Thoracic aorta (tissue), 2 donors: ENCODE results near the gene DCAF15. TPM values are rescaled to one million over a fixed set of nuclear protein-coding genes. Genes with fewer than 3 reads are reported as not detected.
"Not testable (repeated sequence)": the region's sequence is repeated elsewhere in the genome, so short reads cannot be mapped to it uniquely, and the experiment has no call there.

Source experiments
- ATAC-seq: fragments of 150-250 bp; one replicate; pipeline ENCODE4 v1.8.0; 2017; ENCODE audit warnings: low read depth; ENCODE audit not compliant: insufficient number of reproducible peaks, low FRiP score
- DNase-seq: peaks from one replicate; pipeline ENCODE4 v3.0.0-alpha.2; 2020; ENCODE audit warnings: low spot score
- H3K27ac ChIP-seq, 2 donors: fragments of 200-600 bp; sonication (generic); 1 replicate in 1 of 2; 2 replicates in 1 of 2; pipeline ENCODE4 v1.5.1; 2016; ENCODE audit warnings: mild to moderate bottlenecking in 2 of 2, moderate library complexity in 2 of 2
- H3K27me3 ChIP-seq: fragments of 200-600 bp; sonication (generic); replicated peaks from 2 replicates; pipeline ENCODE4 v1.6.0; 2016; ENCODE audit warnings: mild to moderate bottlenecking; ENCODE audit not compliant: insufficient read depth
- H3K36me3 ChIP-seq: fragments of 200-600 bp; sonication (generic); one replicate; pipeline ENCODE4 v1.5.1; 2016
- H3K4me1 ChIP-seq, 2 donors: fragments of 200-600 bp; sonication (generic); 1 replicate in 1 of 2; 2 replicates in 1 of 2; pipeline versions ENCODE4 v1.5.1 to v1.6.0; 2016; ENCODE audit warnings: low read depth in 2 of 2, mild to moderate bottlenecking in 1 of 2; ENCODE audit not compliant: control insufficient read depth in 1 of 2
- H3K4me3 ChIP-seq: fragments of 200-600 bp; sonication (generic); 2 replicates; pipeline ENCODE4 v1.5.1; 2016; ENCODE audit warnings: mild to moderate bottlenecking
- H3K9me3 ChIP-seq: fragments of 200-600 bp; sonication (generic); 2 replicates; pipeline ENCODE4 v1.5.1; 2016
- total RNA-seq, 2 donors: library from RNA; depleted of rRNA; stranded (reverse); fragments of >200 nt; gene quantifications; one replicate each; pipeline versions ENCODE4 v1.1.0 to v1.2.3, GENCODE V29; 2016
- TF ChIP-seq, protein P1 (sequence below): fragments of 200-600 bp; sonication (generic); IDR thresholded peaks from one replicate; pipeline ENCODE4 v1.5.1; 2019; ENCODE audit warnings: antibody characterized with exemption

DCAF15 gene
- total RNA-seq, 2 donors from 2014 or later, result 12.6 to 31.4 TPM

DNA sequence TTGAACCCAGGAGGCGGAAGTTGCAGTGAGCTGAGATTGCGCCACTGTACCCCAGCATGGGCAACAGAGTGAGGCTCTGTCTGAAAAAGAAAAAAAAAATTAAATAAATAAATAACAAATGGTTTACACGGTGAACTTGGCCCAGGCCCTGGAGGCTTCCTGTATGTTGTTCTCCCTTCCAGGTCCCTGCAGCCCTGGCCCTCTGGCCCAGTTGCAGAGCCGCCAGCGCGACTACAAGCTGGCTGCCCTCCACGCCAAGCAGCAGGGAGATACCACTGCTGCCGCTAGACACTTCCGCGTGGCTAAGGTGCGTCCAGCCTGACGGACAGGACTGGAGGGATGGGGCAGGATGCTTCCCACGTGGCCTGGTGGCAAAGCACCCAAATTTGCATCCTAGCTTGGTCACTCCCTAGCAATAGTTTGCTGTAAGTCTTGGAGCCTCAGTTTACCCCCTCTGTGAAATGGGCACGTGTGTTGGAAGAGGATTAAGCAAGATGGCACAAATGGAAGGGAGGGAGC lies 34.4 kb upstream of the DCAF15 start:
- TF ChIP-seq, protein P1, sequence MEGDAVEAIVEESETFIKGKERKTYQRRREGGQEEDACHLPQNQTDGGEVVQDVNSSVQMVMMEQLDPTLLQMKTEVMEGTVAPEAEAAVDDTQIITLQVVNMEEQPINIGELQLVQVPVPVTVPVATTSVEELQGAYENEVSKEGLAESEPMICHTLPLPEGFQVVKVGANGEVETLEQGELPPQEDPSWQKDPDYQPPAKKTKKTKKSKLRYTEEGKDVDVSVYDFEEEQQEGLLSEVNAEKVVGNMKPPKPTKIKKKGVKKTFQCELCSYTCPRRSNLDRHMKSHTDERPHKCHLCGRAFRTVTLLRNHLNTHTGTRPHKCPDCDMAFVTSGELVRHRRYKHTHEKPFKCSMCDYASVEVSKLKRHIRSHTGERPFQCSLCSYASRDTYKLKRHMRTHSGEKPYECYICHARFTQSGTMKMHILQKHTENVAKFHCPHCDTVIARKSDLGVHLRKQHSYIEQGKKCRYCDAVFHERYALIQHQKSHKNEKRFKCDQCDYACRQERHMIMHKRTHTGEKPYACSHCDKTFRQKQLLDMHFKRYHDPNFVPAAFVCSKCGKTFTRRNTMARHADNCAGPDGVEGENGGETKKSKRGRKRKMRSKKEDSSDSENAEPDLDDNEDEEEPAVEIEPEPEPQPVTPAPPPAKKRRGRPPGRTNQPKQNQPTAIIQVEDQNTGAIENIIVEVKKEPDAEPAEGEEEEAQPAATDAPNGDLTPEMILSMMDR, result no peak
- DNase-seq (no peak), ATAC-seq (no peak)
- Histone ChIP-seq H3K27ac (no peak overlapping the region), H3K4me3 (no peak overlapping the region), H3K4me1 (no peaks in the 10 kb centered on the region), H3K27me3 (no peaks in the 10 kb centered on the region), H3K9me3 (no peaks in the 10 kb centered on the region), H3K36me3 (peaks cover 55% of the 10 kb centered on the region)

DNA sequence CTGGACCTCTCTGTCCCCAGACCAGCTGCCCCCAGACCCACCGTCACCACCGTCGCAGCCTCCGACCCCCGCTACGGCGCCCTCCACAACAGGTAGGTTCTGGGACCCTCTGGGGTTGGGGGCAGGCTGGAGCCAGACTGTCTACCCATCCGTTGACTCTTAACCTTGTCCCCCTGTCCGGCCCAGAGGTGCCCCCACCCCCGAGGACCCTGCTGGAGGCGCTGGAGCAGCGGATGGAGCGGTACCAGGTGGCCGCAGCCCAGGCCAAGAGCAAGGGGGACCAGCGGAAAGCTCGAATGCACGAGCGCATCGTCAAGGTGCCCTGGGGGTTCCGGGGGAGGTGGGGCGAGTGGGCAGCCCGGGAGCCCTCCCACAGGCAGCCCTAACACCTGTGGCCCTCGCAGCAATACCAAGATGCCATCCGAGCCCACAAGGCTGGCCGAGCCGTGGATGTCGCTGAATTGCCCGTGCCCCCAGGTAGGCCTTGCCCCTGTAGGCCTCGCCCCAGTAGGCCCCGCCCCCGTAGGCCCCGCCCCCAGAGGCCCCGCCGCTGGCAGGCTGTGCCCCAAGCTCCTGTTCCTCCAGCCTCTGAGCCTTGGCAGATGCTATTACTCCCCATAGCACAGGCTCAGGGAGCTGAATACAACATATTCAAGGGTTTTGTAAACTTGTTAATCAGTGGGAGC lies 33.4 kb upstream of the DCAF15 start:
- no peaks in the 10 kb centered on the region for H3K4me1 ChIP-seq
- H3K4me3 ChIP-seq, result no peak overlapping the region
- no peaks in the 10 kb centered on the region for H3K27me3 ChIP-seq
- peaks cover 54% of the 10 kb centered on the region for H3K36me3 ChIP-seq
- H3K9me3 ChIP-seq, result no peaks in the 10 kb centered on the region
- TF ChIP-seq, protein P1, result no peak
- no peak overlapping the region for H3K27ac ChIP-seq
- ATAC-seq (no peak), DNase-seq (no peak)

DNA sequence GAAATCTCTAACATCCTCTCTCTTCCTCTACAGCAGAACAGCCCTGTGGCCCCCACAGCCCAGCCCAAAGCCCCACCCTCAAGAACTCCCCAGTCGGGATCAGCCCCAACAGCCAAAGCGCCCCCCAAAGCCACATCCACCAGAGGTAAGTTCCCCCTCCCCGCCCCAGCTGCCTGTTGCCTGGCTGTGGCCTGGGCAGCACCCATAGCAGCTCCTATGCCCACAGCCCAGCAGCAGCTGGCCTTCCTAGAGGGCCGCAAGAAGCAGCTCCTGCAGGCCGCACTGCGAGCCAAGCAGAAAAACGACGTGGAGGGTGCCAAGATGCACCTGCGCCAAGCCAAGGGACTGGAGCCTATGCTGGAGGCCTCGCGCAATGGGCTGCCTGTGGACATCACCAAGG lies 31.8 kb upstream of the DCAF15 start:
- peaks cover 56% of the 10 kb centered on the region for H3K36me3 ChIP-seq
- H3K4me1 ChIP-seq, result no peaks in the 10 kb centered on the region
- H3K27ac ChIP-seq, result no peak overlapping the region
- no peaks in the 10 kb centered on the region for H3K9me3 ChIP-seq
- no peak overlapping the region for H3K4me3 ChIP-seq
- no peaks in the 10 kb centered on the region for H3K27me3 ChIP-seq
- DNase-seq, result no peak
- ATAC-seq, result no peak
- TF ChIP-seq, protein P1, result no peak

DNA sequence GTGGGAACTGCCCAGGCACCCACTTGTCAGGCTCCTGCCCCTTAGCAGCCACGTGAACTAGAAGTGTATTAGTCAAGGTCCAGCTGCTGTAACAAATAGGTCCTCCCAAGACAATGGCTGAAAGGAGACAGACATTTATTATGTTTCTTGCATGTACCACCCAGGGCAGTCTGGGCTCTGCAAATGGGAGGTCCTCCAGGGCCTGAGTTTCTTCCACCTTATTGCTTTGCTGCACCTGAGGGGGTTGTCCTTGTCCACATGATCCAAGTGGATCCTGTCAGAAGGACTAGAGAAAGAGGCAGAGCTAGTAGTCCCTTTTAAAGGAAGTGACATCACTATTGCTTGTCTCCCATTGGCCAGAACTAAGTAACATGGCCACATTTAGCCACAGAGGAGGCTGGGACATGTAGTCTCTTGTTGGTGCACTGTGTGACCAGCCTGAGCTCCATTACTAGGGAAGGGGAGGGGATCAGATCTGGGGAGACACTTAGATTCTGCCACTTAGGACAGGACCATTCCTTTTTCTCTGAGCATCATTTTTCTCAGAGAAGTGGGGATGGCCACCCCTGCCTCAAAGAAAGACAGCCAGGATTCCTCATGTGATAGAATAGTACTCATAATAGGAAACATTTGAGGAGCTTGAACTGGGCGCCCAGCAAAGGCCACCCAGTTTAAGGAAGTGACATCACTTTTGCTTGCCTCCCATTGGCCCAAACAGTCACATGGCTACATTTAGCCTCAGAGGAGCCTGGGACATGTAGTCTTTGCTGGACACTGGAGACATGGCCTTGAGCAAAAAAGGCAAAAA lies 31.2 kb upstream of the DCAF15 start:
- Histone ChIP-seq H3K9me3 (no peaks in the 10 kb centered on the region), H3K4me3 (no peak overlapping the region), H3K27ac (no peak overlapping the region), H3K36me3 (peaks cover 50% of the 10 kb centered on the region), H3K27me3 (no peaks in the 10 kb centered on the region), H3K4me1 (no peaks in the 10 kb centered on the region)
- DNase-seq (no peak), ATAC-seq (no peak)
- TF ChIP-seq, protein P1, result no peak

DNA sequence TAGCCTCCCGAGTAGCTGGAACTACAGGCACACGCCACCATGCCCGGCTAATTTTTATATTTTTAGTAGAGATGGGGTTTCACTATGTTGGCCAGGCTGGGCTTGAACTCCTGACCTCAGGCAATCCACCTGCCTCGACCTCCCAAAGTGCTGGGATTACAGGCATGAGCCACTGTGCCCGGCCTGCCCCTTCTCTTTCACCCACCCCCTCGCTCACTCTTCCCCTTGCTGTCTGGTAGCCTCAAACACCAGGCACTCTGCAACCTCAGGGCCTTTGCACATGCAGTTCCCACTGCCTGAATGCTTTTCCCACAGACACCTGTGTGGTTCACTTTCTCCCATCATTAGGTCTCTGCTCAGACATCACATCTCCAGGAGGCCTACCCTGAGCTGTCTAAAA lies 30.2 kb upstream of the DCAF15 start:
- H3K27me3 ChIP-seq, H3K27ac ChIP-seq, H3K9me3 ChIP-seq, DNase-seq, H3K4me3 ChIP-seq, ATAC-seq, H3K4me1 ChIP-seq: not testable (repeated sequence)
- peaks cover 50% of the 10 kb centered on the region for H3K36me3 ChIP-seq
